Panc1 (cell line): ENCODE results near the gene SMG6.

Experiments used
- CTCF ChIP-seq: fragments of 450-650 bp; IDR thresholded peaks from 2 replicates; pipeline ENCODE4 v1.5.1; 2017; ENCODE audit warnings: mild to moderate bottlenecking
- POLR2AphosphoS5 ChIP-seq: IDR thresholded peaks from 2 replicates; pipeline ENCODE4 v1.6.1; 2012; ENCODE audit warnings: mild to moderate bottlenecking, low read depth, low read length, moderate library complexity
- SIN3A ChIP-seq: IDR thresholded peaks from 2 replicates; pipeline ENCODE4 v1.6.1; 2012; ENCODE audit warnings: low read depth, mild to moderate bottlenecking, low read length, moderate library complexity, borderline replicate concordance; ENCODE audit not compliant: insufficient read depth
- TCF7L2 ChIP-seq: IDR thresholded peaks from 2 replicates; pipeline ENCODE4 v1.6.1; 2011; ENCODE audit warnings: mild to moderate bottlenecking, low read depth, low read length, inconsistent platforms
- TF ChIP-seq, protein P1 (sequence below), 2 experiments: IDR thresholded peaks; 2 replicates each; pipeline ENCODE4 v1.6.1; 2011 to 2012; ENCODE audit warnings: low read depth in 2 of 2, control low read depth in 1 of 2, low read length in 1 of 2, mild to moderate bottlenecking in 1 of 2, moderate library complexity in 1 of 2; ENCODE audit not compliant: insufficient read depth in 1 of 2

DNA sequence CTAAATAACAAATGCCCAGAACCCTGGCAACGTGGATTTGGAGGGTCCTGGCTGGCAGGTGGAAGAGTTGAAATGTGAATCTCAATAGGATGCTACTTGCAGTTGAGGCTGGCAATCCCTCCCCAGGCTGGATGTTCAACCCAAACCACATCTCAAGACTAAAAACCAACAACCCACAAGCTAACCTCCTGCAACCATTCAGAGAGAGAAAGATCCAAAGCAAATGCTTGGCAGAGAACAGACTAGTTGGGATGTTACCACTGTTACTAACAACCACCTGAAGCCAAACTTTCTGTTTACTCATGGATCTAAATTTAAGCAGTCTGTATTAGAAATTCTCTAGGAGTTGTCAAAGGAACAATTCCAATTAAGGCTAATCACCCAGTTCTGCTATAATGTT is 27.9 kb downstream of the SMG6 start:
- TF ChIP-seq CTCF: no peak
- no peak for TF ChIP-seq SIN3A
- no peak for TF ChIP-seq POLR2AphosphoS5
- TF ChIP-seq, protein P1, sequence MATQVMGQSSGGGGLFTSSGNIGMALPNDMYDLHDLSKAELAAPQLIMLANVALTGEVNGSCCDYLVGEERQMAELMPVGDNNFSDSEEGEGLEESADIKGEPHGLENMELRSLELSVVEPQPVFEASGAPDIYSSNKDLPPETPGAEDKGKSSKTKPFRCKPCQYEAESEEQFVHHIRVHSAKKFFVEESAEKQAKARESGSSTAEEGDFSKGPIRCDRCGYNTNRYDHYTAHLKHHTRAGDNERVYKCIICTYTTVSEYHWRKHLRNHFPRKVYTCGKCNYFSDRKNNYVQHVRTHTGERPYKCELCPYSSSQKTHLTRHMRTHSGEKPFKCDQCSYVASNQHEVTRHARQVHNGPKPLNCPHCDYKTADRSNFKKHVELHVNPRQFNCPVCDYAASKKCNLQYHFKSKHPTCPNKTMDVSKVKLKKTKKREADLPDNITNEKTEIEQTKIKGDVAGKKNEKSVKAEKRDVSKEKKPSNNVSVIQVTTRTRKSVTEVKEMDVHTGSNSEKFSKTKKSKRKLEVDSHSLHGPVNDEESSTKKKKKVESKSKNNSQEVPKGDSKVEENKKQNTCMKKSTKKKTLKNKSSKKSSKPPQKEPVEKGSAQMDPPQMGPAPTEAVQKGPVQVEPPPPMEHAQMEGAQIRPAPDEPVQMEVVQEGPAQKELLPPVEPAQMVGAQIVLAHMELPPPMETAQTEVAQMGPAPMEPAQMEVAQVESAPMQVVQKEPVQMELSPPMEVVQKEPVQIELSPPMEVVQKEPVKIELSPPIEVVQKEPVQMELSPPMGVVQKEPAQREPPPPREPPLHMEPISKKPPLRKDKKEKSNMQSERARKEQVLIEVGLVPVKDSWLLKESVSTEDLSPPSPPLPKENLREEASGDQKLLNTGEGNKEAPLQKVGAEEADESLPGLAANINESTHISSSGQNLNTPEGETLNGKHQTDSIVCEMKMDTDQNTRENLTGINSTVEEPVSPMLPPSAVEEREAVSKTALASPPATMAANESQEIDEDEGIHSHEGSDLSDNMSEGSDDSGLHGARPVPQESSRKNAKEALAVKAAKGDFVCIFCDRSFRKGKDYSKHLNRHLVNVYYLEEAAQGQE (IDR thresholded peaks at IDR 0.05; ENCODE audit: insufficient read depth in 1 of 2, low read depth in 2 of 2, low read length in 1 of 2): no peak
- TF ChIP-seq TCF7L2: no peak
